GM13976 (cell line): ENCODE results near the gene EEFSEC.

Source experiments
- DNase-seq: peaks from one replicate; pipeline ENCODE4 v3.0.0; 2012; ENCODE audit warnings: low spot score
- in situ Hi-C: fragments of 300-500 bp; cut with MboI; formaldehyde crosslinking; loops from one replicate; pipeline ENCODE4 v1.12.0; 2022; ENCODE audit warnings: low sequenced_read_pairs, mixed read lengths, inconsistent platforms; ENCODE audit not compliant: unreplicated experiment
- TF ChIP-seq, protein P1 (sequence below): IDR thresholded peaks from 2 replicates; pipeline ENCODE4 v1.5.1; 2012; ENCODE audit warnings: borderline replicate concordance, mild to moderate bottlenecking; ENCODE audit not compliant: insufficient read depth; ENCODE audit errors: extremely low read depth, missing control alignments, control extremely low read depth

Gene EEFSEC

DNA sequence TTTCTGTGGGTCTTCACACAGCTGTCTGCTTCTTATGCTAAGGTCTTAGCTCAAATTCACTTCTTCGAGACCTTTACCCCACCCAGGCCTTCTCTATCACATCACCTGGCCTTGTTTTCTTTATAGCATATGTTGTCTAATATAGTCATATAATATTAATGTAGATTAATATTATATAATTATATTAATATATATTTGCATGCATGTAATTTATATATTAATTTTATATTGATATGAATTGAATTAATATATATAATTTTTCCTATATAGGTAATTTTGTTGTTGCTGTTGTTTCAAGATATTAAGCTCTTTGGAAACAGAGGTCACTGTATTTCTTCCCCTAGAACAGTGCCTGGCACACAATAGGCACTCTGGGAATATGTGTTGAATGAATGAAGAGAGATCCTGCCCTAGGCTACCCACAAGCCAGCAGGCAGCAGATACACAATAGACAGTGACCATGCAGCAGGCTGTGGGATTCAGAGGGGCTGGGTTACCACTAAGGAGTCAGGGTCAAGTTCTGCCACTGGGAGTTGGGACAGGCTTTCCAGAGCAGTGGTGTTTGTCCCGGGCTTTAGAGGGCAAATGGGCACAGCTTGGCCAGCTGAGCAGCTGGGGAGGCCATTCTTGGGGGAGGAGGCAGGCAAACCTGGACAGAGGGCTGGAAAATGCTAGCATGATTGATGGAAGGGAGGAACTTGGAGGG, 187.1 kb downstream of the EEFSEC start:
- TF ChIP-seq, protein P1, sequence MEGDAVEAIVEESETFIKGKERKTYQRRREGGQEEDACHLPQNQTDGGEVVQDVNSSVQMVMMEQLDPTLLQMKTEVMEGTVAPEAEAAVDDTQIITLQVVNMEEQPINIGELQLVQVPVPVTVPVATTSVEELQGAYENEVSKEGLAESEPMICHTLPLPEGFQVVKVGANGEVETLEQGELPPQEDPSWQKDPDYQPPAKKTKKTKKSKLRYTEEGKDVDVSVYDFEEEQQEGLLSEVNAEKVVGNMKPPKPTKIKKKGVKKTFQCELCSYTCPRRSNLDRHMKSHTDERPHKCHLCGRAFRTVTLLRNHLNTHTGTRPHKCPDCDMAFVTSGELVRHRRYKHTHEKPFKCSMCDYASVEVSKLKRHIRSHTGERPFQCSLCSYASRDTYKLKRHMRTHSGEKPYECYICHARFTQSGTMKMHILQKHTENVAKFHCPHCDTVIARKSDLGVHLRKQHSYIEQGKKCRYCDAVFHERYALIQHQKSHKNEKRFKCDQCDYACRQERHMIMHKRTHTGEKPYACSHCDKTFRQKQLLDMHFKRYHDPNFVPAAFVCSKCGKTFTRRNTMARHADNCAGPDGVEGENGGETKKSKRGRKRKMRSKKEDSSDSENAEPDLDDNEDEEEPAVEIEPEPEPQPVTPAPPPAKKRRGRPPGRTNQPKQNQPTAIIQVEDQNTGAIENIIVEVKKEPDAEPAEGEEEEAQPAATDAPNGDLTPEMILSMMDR, result no peak
- in situ Hi-C loops, result no loop called here
- no peak for DNase-seq

DNA sequence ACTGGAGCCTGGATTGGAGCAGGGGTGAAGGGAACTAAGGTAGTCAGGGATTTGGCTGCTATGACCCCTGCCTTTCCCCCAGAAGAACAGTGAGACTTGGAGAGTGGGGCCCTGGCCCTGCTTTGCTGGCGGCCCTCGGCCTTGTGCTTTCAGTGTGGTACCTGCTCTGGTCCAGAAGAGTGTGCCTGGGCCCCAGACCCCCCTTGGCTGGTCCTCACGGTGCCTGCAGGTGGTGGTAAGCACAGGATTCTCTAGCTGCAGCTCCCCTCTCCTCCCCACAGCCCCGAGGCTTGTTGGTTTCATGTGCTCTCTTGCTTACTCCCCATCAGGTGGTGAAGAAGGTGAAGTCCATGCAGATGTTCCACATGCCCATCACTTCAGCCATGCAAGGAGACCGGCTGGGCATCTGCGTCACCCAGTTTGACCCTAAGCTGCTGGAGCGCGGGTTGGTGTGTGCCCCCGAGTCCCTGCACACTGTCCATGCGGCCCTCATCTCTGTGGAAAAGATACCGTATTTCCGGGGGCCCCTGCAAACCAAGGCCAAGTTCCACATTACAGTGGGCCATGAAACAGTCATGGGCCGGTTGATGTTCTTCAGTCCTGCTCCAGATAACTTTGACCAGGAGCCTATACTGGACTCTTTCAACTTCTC, 187.7 kb downstream of the EEFSEC start:
- in situ Hi-C loops, result no loop called here
- TF ChIP-seq, protein P1, result no peak
- no peak for DNase-seq

DNA sequence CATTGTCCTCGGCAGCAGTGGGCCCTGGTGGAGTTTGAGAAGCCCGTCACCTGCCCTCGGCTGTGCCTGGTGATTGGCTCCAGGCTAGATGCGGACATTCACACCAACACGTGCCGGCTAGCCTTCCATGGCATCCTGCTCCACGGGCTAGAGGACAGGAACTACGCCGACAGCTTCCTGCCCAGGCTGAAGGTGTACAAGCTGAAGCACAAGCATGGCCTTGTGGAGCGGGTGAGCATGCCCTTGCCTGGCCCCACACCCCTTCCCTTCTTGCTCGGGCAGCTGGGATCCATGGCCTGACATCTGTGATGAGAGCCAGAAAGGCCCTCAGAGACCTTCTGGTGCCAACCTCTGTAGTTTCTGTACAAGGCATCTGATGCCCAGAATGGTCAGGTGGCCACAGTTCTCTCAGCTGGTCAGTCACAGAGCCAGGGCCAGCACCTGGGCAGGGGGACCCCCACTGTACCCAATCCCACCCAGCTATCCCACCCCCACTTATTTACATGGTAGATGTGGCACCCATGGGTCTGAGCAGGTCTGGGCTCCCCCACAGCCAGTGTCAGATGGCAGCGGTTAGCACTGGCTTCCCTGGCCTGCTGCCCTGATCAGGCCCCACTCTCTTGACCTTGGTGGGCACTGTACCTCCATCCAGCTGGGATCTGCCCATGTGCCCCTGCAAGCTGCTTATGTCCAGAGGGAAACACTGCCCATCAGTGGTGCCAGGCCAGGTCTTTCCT, 188.5 kb downstream of the EEFSEC start:
- TF ChIP-seq, protein P1, result no peak
- in situ Hi-C loops, result no loop called here
- no peak for DNase-seq

DNA sequence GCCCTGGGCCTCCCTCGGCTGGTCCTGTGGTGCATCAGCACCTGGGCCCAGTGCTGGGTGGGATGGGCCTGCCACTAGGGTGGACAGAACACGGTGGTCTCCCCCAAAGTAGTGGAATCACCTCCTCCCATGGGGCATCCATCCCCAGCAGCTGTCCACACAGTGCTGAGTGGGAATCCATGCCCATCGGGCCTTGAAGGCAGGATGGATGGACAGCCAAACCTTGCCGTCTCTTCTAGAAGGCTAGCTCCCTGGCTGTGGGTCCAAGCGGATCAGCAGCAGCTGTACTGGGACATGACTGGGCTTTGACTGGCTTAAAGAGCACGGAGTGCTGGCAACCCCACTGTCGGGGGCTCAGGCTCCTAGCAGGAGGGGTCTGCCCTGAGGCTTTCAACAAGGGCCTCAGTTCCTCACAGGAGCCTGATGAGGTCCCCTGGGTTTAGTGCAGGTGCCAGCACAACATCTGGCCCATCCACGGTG, 189.5 kb downstream of the EEFSEC start:
- TF ChIP-seq, protein P1, result no peak
- DNase-seq, result no peak
- in situ Hi-C loops, result no loop called here

DNA sequence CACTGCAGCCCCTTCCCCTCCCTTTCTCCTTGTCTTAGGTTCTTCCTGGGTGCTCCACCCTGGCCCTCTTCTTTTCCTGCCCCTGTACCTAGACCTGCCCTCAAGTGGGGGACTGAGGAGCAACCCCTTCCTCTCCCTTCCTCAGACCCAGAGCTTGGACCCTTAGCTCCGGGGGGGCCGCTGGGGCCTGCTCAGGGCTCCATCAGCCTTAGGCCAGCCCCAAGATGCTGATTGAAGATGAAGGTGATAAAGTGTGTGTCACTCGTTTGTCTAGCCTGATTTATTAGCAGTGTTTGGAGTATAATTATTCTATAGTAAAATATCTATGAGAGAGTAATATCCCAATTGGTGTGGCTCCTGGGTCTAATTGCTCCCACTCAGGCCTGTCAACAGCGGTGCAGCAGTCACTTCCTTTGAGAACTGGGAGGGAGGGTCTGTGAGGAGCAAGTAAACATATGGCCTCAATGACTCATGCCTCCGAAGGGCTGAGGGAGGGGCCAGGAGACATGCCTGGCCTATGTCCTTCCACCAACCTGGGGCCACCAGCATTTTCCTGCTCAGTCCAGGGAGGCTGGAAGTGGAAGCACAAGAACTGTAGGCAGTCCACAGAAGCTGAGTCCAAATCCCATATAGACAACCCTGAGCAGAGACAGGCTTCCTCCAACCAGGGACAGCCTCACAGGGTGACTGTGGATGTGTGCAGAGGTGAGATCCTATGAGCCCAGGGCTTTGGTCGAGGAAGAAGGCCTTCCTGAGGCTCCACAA, 190.2 kb downstream of the EEFSEC start:
- no peak for DNase-seq
- TF ChIP-seq, protein P1, result no peak
- in situ Hi-C loops, result no loop called here

DNA sequence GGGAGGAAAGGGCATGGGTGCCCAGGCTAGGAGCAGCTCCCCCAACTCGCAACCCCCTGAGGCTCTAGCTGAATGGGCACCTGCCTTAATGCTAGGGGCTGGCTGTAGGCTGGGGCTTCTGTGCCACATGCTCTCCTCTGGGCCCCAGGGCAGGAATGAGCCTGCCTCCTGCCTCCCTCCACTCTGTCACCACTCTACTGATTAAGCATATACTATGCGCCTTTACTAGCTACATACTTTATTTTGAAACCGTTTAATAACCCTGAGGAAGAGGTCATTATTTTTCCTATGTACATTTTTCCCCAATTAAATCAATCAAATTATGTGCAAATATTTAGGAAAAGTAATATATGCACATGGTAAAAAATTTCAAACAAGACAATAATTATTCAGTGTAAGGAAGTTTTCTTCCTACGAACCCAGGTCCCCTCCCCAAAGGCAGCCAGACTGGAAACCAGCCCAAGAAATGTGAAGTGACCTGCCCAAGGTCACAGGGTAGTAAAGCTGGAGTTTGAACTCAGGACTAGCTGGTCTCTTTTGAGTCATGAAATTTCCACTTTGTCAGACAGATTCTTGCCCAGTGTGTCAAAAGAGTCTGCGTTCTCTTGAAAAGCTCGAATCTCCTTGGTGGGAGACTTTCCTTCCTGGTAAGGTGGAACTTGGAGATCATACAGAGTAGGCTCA, 190.9 kb downstream of the EEFSEC start:
- DNase-seq, result no peak
- in situ Hi-C loops, result no loop called here
- TF ChIP-seq, protein P1, result no peak
